ENCODE measurements around the gene ATP13A3.
A peak's percentile ranks its signal among the peaks of the same experiment; 100 is the strongest.

The ATP13A3 gene

DNA sequence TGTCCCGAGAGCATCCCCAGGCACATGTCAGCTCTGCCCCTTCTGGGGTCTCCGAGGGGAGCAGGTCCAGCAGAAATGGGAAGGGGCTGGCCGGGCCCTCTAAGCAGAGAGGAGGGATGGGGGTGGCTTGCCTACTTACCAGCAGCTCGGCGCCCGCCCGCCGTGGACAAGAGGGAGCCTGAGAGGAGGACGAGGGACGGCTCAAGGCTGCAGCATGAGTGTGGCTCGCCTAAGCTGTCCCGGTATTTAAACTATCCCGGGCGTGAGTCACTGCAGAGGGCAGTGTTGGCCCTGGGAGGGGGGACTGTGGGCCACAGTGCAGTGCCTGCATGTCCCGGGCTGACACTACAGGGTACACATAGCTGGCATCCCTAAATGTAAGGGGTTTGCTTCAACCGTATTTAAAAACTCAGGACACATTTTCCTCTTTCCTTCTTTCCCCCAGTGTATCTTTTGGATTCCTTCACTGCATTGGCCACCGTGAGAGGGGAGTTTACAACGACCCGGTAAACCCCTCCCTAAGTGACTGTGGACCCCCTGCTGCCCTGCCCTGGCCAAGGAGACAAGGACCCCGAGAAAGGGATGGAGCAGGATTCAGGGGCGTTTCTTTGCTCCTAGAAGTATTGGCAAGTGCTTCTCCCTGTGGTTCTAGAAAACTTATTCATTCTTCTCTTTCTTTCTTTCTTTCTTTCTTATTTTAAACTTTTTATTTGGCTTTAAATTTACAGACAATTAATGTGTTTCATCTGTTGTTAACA, 117.1 kb downstream of the ATP13A3 start, which contains the start of gene LRRC15:
TSS of gene LRRC15 (minus strand) at position 222 of the 758 bp plus-strand sequence. CDS start 8,700 bp downstream, outside the sequence.
- peak; percentile 51 for DNase-seq (ENCODE audit: low spot score)

DNA sequence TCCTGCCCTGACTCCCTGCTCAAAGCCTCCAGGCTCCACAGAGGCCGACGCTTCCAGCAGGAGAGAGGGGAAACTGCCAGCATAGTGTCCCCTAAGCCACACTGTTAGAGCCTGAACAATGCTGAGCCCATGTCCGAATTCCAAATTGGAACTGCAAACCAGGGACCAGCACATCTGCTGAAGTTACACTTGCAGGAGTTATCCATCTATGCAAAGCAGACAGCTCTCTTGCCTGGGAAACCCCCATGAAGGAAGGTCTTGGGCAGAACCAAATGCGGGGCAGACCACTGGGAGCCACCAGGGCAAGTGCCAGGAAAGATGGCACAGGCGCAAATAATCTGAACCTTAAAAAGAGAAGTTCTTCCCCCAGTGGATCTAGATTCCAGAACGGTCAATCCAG, 117.9 kb downstream of the ATP13A3 start:
- DNase-seq (ENCODE audit: low spot score): no peak

DNA sequence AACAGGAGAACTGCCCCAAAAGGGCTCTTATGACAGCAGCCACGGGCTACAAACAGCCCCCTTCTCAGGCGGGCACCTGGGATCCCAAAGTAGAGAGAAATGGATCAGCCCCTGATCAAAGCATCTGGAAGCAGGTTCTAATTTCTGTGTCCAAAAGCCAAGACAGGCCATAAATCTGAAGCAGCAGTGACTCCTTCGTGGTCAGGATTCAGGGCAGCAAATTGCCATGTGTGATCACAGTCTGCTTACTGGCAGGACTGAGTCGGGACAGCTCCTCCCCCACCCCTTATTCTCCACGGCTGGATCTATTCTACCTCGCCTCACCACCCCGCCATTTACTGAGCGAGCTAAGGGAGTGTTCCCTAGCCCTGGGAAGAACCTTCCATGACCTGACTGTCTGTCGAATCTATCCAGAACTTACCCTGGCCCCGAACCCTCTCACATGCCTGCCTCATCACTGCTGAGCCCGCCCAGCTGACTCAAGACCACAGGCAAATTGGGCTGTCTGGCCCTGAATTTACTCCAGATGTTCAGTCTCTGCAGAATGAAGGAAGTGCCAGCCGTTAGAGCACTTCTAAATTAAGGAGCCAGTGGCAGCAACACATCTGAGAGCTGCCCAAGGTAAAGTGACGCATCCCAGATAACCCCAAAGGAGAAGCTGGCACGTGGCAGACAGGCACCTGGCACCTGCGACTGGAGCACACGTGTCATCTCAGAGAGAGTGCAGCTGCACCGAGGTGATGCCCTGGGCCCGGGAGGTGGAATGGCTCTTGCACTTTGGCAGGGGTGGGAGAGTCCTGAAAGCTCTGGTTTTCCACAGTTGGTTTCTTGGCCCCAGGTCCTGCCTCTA, 118.6 kb downstream of the ATP13A3 start:
- no peak for DNase-seq (ENCODE audit: low spot score)

DNA sequence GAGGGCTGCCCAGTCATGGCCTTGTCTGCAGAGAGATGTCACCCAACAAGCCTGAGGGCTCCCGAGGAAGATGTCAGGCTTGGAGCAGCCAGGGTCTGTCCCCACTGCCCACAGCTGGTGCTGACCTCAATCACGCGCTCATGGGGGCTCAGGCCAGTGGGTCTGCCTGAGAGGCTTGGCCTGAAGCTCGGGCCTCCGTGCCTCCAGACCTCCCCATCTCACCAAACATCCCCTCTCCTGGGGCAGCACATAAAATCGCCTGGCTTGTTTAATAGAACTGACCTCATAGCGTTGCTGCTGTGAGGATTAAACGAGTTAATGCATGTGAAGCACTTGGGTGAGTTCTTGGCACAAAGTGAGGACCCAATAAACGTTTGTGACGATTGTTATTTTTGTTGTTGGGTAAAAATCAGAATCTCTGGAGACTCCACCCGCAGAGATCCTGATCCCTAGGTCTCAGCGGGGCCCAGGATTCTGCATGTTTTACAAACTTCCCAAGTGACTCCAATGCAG, 120.8 kb downstream of the ATP13A3 start:
- DNase-seq (ENCODE audit: low spot score): no peak

DNA sequence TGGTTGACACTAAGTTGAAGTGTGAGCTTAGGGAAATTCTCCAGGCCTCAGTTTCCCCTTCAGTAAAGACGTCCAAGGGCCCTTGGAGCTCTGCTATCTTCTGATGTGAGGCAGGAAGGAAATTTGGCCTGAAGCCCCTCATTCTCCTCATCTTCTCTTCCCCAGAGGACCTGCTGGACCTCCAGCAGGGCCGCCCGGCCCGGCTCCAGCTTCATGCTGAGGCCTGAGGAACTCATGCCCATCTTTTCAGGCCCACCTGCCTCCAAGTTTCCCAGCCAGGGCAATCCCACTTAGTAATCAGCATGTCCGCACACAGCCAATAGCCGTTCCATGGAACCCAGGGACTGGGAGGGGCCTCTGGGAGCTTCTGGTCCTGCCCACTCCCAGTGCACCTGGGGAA, 121.3 kb downstream of the ATP13A3 start:
- DNase-seq (ENCODE audit: low spot score): no peak

DNA sequence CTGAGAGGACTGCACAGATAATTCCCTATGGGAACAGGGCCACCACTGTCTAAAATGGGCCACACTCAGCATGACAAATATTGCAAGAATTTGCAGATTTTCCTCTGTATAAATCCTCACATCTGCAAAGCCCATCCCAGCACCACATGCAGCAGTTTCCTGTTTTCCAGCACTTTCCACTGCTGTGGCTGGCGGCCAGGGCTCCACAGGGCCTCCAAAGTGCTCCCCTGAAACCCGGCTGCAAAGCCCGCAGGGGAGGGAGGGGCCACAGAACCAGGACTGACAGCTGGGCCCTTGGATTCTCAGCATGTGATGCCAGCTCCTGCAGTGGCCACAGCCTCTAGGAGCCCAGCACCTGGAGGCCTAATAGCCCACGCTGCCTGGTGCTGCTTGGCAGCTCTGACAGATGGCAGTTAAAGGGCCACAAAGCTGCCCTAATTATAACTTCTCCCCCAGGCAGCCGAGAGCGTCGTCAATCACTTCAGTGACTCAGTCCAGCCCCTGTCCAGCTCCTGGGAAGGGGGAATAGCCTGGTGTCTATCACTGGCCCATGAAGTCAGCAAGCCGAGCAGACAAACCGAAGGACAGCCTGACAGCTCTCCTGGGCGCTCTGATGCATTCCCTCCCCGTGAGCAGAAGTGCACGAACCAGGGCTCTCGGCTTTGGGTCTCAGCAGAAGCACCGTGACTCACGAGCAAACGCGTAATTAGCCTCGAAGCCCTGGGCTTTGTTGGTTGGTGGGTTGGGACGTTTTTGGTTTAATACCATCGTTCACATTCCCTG, 122.0 kb downstream of the ATP13A3 start:
- DNase-seq (ENCODE audit: low spot score): no peak

DNA sequence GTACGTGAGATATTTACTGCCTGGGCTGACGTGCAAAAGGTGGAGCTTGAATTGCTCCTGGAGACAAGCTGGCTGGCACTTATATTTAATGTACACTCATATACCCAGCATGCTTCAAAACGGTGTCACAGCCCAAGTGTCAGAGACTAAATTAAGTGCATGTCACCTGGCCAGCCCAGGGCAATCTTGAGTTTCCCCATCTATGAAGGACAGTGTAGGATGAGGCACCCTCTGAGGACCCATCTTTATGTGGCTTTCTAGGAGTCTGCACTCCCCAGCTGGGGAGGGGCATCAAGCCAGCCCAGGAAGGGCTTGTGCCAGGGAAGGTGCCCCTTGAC, 122.5 kb downstream of the ATP13A3 start:
- no peak for DNase-seq (ENCODE audit: low spot score)

DNA sequence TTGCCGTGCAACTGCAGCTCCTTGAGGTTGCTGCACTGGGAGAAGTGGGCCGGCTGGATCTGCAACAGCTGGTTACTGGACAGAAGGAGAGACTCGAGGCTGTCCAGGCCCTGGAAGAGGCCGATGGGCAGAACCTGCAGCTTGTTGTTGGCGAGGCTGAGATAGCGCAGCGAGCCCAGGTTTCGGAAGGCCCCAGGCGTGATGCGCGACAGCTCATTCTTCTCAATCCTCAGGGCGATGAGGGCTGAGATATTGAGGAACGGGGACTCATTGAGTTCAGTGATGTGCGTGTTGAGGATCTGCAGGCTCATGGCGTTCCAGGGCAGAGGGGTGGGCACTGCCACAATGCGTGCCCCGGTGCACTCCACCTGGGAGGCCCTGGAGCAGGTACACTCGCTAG, 126.2 kb downstream of the ATP13A3 start:
- no peak for DNase-seq (ENCODE audit: low spot score)

DNA sequence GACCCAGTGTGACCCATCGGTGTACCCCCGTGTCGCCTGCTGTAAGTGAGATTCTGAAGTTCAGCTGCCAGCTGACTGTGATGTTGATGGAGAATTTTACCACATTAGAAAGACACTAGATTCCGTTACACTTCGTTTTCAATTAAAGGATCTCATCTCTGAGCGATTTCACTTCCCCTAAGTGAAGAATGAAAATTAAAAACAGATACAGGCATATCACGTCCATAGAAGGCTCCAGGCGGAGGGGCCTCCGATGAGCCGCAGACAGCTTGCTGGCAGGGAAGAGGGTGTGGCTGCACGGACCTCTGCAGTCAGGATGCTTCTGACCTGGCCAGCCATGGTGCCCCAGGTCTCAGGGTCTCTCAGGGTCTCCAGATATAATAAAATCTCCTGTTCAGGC, 129.1 kb downstream of the ATP13A3 start:
- DNase-seq (ENCODE audit: low spot score): no peak

DNA sequence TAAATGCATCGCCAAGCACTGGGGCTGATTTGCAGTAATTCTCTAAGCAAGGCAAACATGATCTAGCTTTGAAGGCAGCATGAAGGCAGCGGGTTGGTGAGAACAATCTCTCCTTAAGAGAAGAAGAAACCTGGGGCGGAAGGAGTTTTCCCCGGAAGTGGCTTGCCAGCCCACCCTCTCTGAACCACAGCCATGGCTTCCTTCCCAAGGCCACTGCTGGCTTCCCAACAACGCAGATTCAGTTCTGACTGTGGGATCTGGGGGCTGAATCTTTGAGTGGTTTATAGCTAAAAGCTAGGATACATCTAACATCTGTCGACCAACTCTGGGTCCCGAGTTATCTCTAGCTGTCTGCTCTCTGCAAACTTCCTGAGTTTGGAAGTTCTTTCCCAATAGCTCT, 131.4 kb downstream of the ATP13A3 start:
- no peak for DNase-seq (ENCODE audit: low spot score)

DNA sequence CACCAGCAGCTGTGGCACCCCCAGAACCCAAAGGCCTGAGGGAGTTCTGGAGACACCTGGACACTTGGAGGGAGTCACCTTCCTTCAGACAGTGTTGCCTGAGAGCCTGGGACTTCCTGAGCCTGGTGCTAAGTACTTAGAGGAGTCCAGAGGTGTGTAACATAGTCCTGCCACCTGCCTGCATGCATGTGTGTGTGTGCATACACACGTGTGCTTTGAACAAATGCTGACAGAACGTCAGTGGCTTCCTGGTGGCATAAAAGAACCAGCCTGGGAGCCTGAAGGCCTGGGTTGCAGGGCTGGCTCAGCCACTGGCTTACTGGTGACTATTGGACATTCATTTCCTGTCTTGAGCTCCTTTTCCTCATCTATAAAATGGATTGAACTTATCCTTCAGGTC, 132.5 kb downstream of the ATP13A3 start:
- no peak for DNase-seq (ENCODE audit: low spot score)
